Stimulated activated CD8-positive, alpha-beta memory T cell treated with anti-CD3 and anti-CD28 coated beads, Interleukin-15, amount 100 ng/mL, for 24 hours (primary cell): ENCODE measurements around the gene CCDC85C.

Source experiments
- DNase-seq: peaks from one replicate; pipeline ENCODE4 v3.0.0-alpha.2; 2020; ENCODE audit warnings: low read depth

The CCDC85C gene

DNA sequence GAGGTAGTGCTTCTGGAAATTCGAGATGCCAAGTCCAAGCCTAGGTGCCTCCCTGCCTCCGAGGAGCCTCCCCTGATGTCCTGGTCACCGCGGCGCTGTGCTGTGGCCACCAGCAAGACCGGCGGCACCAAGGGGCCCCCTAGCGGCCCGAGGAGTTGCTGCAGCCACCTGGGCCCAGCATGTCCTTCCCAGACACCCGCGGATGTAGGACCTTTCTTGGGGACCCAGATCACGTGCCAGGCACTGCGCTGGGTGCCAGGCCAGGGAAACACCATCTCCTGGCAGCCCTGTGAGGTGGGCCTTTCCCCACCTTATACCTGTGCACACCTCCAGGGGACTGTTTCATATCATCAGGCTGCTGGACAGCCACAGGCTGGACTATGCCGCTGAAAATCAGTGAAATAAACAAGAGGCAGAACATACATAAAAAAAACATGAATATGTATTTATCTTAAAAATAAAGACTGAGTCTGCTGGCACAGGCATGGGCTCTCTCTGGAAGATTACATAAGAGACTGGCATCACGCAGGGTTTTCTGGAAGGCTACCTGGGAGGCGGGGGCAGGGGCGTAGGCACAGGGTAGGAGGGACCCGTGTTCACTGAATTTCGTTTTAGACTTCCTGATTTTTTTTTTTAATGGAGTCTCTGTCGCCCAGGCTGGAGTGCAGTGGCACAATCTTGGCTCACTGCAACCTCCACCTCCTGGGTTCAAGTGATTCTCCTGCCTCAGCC is 25.0 kb upstream of the CCDC85C start:
- DNase-seq: peak; percentile 18

DNA sequence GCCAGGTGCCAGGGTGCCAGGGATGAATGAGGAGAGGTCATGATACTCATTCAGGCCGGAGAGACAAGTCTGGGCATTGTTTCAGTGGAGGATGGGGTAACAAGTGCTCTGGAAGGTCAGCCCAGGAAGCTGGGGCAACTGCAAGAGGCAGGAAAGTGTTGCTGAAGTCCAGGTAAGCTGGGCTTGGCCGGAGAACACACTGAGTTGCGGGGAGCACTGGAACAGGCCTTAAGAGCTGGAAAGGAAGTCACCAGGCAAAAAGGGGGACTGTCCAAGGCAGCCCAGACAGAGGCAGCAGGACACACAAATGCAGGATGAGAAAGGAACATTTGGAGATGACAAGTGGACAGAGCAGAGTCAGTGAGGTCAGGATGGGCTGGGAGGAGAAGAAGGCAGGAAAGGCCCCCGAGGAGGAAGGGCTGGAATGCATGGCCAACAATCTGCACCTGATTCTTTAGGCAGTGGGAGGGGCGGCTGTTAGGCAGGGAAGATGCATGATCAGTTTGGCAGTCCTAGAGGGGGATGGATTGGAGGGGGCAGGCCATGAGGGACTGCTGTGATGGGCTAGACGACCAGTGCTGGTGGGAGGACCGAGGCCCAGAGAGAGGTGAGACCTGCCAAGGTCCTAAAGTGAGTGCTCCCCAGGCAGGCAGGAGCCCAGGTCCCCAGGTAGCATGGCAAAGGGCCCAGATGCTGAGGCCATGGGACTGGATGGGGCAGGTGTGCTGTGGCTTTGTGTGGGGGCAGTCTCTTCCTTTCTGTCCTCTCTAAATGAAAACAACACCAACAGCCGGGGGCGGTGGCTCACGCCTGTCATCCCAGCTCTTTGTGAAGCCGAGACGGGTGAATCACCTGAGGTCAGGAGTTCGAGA is 23.7 kb upstream of the CCDC85C start:
- no peak for DNase-seq

DNA sequence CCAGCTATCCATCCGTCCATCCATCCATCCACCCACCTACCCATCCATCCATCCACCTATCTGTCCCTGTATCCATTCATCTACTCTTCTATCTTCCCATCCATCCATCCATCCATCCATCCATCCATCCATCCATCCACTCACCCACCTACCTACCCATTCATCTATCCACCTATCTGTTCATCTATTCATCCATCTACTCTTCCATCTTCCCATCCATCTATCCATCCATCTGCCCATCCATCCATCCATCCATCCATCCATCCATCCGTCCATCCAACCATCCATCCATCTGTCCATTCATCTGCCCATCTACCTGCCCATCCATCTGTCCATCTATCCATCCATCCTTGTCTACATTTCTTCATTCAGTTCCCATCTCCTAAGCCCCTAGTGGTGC is 23.1 kb upstream of the CCDC85C start:
- DNase-seq: no peak

DNA sequence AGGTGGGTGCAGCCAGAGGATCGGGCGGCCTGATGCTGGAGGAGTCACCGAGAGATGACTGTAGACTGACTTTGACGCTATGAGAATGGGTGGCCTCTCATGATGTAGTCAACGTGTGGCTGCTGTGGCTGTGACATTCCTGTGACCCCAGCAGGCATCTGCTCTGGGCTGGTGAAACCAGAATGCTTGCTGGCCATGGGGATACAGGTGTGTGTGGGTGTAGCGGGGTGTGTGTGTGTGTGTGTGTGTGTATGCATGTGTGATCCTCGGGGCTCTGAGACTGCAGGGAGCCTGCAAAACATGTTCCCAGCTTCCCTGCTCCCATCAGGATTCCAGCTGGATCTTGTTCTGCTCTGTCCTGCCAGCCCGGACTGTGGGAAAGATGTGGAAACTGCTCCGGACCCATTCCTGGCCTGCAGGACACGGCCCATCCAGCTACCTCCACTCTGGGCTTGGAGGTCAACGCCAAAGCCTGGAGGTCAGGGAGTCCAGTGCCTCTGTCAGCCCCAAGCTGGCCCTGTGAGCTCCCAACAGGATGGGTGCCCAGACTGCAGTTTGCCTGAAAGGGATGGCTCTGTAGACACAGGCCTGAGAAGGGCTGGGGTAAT is 22.1 kb upstream of the CCDC85C start:
- DNase-seq: no peak

DNA sequence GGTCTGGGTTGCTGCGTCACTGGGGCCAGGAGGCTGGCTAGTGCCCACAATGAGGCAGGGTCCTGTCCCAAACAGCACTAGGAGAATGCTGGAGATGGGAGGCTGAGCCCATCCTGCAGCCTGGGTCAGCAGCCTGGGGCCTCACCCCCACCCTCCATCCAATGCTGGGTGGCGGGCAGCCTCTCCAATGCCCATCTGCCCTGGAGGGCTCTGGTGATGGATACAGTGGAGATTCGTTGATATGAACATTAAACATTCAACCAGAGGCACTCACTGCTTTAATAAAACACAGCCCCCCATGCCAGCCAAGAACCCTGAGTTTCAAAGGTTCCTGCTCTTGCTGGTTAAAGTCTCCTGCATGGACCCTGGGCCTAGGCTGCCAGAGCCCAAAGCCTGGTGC is 21.5 kb upstream of the CCDC85C start:
- DNase-seq: no peak

DNA sequence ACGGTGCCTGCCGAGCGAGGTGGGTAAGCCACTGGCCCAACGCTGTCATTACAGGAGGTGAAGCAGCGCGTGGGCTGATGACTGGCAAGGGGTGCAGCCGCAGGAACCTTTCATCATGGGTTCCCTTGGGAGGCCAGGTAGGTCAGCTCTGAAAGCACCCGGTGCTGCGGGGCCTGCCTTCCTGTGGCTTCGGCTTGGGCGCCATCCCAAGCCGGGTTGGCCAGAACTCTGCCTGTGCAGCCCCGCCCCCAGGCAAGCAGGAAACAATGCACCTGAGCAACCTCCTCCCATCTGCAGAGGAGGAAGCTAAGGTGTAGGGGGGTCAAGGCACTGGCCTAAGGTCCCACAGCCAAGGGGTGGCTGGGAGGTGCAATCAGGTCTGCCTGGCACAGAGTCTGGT is 21.0 kb upstream of the CCDC85C start:
- no peak for DNase-seq

DNA sequence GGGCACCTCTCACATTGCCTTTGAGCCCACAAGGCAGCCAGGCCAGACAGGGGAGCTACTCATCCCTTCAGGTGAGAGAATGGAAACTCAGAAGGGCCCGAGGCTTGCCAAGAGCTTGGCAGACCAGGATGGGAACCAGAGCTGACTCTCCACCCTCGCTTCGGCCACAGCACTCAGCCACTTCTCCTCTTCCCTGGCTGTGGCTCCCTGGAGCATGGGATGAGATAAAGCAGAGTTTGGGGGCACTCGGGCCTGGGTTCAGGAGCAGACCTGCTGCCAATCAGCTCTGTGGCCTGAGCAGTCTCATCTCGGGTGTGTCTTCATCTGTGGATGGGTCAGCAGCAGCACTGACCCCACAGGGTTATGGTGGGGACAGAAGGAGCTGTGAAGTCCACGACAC is 20.0 kb upstream of the CCDC85C start:
- no peak for DNase-seq

DNA sequence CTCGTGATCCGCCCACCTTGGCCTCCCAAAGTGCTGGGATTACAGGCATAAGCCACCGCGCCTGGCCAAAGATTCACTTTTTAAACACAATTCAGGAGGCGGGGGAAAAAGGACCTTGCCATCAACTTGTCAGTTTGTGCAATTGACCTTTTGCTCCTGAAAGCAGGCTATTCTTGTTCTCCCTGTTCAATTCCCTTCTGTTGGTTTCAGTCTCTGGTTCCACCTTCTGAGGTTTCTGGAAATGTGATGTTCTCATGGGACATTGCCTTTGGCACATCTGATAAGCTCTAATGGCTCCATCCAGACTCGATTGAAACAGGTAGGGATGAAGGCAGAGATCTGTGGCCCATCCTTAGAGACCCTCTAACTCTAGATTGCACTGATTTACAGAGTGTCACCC is 17.9 kb upstream of the CCDC85C start:
- DNase-seq: no peak

DNA sequence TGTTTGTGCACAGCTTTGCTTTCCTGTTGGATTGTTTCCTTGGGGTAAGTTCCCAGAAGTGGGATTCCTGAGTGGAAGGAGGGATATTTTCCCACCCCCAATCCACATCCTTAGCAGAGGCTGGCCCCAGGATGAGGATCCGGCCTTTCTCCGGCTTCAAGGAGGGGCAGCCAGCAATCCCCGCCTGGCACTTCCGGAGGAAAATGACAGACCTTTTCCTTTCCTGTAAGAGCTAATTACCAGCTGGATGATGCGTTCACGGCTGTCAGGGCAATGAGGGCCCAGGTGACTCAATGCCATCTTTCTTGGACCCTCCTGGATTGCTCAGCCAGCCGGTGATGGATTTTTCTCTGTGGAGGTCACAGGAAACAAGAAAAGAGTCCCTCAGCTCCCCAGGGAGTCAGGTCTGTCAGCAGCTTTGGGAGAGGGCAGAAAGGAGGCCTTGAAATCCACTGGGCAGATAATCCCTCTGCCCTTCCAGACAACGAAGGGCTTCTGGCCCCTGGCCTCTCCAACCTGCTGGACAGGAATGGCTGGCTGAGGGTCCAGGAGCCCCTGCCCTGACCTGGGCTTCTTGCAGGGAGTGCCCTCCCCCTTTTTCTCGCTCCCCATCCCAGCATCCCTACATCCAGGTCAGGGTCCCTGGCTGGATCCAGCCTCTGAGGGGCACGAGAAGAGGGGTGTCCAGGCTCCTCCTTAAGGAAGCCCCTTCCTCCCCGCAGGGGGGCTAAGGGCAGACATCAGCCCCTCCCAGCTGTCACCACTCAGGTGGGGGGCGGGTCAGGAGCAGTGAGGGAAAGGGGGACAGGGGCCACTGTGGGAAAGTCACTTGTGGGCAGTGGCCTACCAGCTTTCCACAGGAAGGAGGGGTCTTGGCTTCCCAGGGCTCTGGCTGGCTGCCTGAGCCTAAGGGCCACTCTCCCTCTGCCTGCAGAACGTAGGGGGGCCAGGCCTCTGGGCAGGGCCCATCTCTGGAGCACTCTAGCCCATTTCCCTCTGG is 16.1 kb upstream of the CCDC85C start:
- DNase-seq: no peak

DNA sequence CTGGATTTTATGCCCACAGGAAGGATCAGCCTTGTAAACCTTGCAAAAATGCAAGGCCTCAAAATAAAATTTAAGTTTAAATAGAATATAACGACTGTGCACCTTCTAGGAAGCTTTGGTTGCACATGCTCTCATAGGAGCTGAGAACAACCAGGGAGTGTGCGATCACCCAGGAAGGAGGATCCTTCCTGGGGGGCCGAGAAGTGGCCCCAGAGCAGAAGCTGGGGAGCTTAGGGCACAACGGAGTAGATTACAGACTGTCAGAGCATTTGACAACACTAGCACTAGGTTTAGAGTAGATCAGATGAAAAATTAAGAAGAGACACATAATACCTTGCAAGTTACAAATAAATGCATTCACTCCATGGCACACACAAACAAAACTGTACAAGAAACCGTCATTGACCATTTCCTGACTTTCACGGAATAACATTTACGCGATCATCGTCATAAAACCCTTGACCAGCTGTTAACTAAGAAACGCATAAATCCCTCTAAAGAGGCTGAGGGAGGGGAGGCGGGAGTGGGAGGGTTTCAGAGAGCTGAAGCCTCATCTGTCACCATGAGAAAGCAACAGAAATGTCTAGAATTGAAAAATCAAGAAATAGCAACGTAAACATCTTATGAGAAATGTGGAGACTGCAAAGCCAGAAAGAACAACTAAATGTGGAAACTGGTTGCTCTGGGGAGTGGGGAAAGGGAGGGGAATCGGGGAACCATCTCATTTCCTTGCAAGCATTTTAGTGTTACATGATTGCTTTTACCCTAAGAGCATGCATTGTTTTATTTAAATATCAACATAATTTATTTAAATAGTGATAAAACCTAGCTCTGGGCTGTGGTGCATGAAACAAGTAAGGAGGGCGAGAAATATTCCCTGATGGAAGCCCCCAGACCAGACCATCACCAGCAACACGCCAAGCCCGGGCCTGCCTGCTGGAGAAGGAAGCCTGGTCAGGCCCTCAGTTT is 13.1 kb upstream of the CCDC85C start:
- DNase-seq: no peak

DNA sequence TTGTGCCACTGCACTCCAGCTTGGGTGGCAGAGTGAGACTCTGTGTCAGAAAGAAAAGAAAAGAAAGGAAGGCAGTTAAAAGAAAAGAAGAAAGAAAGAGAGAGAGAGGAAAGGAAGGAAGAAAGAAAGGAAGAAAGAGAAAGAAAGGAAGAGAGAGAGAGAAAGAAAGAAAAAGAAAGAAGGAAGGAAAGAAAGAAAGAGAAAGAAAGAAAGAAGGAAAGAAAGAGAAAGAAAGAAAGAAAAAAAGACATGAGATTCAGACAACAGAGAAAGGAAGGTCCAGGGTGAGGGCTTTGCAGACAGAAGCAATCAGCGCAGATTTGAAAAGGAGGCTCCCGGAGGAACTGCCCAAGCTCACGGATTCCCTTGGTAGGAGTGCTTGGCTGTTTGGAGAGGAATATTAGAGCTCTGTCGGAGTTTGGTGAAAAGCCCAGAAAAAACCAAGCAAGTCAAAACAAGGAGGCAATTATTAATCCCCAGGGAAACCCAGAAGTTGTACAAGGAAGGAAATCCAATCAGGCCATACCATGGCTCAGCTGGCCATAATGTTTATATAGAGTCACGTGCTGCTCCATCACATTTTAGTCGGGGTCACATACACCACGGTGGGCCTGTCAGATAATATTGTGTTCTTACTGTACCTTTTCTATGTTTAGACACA is 11.6 kb upstream of the CCDC85C start:
- DNase-seq: no peak

DNA sequence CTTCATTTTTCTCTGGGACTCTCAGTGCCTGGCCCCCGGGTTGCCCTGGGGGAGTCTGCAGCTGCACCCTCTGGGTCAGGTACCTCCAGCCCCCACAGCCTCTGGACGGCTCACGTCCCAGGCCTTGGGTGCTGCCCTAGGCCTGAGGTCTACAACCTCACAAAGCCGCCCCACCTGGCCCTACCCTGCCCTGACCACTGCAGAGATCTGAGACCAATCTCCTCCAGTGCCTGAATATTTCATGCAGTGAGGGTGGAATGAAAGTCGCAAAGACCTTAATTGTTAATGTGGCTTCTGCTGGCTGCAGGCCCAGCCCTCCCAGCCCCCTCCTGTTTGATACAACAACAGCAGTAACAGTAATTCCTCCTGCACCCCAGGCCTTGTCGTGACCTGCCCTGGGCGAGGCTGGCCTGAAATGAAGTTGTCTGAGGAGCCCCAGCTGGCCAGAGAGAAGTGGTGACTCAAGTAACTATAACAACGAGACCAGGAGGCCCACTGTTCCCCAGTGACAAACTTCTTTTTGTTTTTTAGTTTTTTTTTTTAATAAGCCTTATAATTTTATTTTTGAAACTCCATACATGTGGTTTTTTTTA is 8.8 kb upstream of the CCDC85C start:
- DNase-seq: no peak

DNA sequence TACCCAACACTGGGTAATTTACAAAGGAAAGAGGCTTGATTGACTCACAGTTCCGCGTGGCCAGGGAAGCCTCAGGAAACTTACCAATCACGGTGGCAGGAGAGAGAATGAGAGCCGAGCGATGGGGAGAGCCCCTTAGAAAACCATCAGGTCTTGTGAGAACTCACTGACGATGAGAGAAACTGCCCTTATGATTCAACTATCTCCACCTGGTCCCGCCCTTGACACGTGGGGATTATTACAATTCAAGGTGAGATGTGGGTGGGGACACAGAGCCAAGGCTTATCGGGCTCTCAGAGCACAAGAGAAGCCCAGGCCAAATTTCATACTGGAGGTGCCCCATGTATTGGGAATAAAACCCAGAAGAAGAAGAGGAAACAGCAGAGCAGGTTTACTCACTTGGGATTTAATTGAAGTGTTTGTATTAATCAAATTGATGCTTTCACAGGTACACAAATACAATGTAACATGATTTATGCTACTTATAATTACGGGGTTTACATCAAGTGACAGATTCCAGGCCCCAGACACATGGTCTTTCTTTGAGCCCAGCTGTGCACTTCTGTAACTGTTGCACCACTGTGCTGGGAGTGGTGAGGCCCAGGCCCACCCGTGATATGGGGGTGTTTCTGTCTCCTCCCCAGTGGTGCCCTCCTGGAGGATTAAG is 8.2 kb upstream of the CCDC85C start:
- no peak for DNase-seq

DNA sequence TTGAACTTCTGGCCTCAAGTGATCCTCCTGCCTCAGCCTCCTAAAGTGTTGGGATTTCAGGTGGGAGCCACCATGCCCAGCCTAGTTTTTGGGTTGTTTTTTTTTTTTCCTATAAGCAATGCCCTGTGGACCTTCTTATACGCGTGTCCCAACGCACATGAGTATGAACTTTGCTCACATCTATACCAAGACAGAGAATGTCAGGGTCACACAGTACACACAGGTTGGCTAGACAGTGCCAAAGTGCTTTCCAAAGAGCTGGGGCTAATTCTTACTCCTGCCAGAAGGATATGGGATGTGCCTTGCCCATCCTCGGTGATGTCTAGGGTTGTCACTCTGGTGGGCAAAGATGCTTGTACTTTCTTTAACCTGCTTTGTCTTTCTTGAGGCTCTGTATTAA is 7.6 kb upstream of the CCDC85C start:
- no peak for DNase-seq

DNA sequence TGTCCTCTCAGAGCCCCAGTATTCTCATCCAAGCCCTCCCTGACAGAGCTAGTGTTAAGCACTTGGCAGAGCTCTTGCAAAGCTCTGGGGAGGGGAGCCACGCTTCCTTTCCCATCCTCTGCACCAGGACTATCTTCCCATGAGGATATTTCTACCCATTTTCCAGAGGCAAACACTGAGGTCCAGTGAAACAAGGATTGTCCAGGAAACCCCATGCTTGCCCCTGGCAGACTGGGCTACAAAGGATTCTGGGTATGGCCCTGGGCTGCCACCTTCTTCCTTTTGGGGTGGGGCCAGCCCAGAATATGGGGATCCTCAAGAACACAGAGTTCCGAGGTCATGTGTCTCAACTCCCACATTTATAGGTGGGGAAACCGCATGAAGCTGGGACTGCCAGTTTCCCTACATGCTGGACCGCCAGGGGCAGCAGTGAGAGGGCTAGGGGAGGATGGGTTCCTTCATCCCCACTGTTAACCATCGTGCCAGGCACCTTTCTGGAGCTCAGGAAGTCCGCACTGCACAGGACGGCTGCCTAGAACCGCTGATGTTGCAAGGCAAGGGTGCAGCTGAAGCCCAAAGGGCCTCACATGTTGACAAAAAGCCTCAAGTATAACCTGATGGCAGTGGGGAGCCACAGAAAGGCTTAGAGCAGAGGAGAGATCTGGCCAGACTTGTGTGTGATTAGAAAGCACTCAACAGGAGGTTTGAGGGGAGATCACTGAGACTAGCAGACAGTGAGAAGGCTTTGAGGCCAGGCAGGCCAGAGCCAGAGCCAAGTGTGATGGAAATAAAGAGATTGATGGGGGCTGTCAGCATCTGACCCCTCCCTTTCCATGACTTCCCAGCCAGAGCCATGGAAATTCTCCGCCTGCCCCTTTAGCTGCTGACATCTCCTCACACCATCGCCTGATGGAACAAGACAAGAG is 5.5 kb upstream of the CCDC85C start:
- no peak for DNase-seq

DNA sequence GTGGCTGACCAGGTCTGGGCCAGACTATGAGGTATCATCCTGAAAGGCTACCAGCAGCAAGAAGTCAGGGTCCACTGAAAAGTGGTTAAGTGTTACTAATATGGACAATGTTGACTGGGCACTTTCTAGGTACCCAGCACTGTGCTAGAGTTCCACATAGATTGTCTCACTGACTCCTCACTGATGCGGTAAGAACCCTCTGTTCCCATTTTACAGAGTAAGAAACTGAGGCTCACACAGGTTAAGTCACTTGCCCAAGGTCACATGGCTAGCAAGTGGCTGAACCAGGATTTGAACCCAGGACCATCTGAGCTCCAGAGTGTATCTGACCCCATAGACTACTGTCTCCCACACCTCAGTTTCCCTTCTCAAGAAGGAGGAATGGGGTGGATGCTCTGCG is 4.6 kb upstream of the CCDC85C start:
- no peak for DNase-seq

DNA sequence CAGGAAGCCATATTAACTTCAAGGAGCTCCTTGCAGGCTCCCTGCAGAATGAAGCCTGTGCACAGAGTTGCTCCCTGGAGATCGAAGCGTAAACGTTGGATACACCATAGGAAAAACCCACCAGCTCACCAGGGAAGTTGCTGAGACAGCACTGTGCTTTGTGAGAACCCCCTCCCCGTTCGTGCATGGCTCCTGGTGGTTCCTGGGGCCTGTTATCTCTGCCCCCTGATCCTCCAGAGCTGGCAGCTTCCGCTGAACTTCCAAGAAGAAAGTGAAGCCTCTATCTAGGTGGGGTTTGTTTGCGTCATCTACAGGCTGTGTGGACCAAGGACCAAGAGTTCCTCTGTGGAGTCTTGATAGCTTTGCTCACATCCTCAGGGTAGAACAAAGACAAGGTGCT is 2.4 kb upstream of the CCDC85C start:
- DNase-seq: no peak
